ENCODE results near the gene FCGR3B.
A peak's percentile ranks its signal among the peaks of the same experiment; 100 is the strongest.
"Not testable (repeated sequence)": the region's sequence is repeated elsewhere in the genome, so short reads cannot be mapped to it uniquely, and the experiment has no call there.

FCGR3B gene

GRCh38 chr1:161631076-161631475, at the start of gene FCGR3B:
Gene FCGR3B, minus strand, starts transcription at chr1:161631176. Its CDS starts 82 bp downstream, at chr1:161631094.
- no peak for DNase-seq (ENCODE audit: low spot score)

GRCh38 chr1:161678500-161678899, 47.5 kb upstream of the FCGR3B start:
- no peak for DNase-seq (ENCODE audit: low spot score)

- DNase-seq (ENCODE audit: low spot score) = no peak
Measured at GRCh38 chr1:161676958-161677689, 46.1 kb upstream of the FCGR3B start.

GRCh38 chr1:161676441-161676840, 45.5 kb upstream of the FCGR3B start:
- no peak for DNase-seq (ENCODE audit: low spot score)

GRCh38 chr1:161674908-161675307, 43.9 kb upstream of the FCGR3B start:
- DNase-seq (ENCODE audit: low spot score) = not testable (repeated sequence)

- DNase-seq (ENCODE audit: low spot score) = not testable (repeated sequence)
Measured at GRCh38 chr1:161674447-161674846, 43.5 kb upstream of the FCGR3B start.

GRCh38 chr1:161673437-161673836, 42.5 kb upstream of the FCGR3B start:
- not testable (repeated sequence) for DNase-seq (ENCODE audit: low spot score)

GRCh38 chr1:161671045-161672020, 40.4 kb upstream of the FCGR3B start:
- DNase-seq (ENCODE audit: low spot score) = not testable (repeated sequence)

- DNase-seq (ENCODE audit: low spot score) = not testable (repeated sequence)
Measured at GRCh38 chr1:161664689-161665088, 33.7 kb upstream of the FCGR3B start.

GRCh38 chr1:161663569-161663968, 32.6 kb upstream of the FCGR3B start:
- not testable (repeated sequence) for DNase-seq (ENCODE audit: low spot score)

- DNase-seq (ENCODE audit: low spot score) = not testable (repeated sequence)
Measured at GRCh38 chr1:161662684-161663339, 31.8 kb upstream of the FCGR3B start, which contains the start of gene FCGR2B. Gene FCGR2B, plus strand, starts transcription at chr1:161663143. Its CDS starts 99 bp downstream, at chr1:161663242.

- DNase-seq (ENCODE audit: low spot score) = not testable (repeated sequence)
Measured at GRCh38 chr1:161661660-161662311, 30.8 kb upstream of the FCGR3B start.

- DNase-seq (ENCODE audit: low spot score) = not testable (repeated sequence)
Measured at GRCh38 chr1:161658524-161658923, 27.5 kb upstream of the FCGR3B start.

- not testable (repeated sequence) for DNase-seq (ENCODE audit: low spot score)
Measured at GRCh38 chr1:161653971-161654370, 23.0 kb upstream of the FCGR3B start.

GRCh38 chr1:161653541-161653940, 22.6 kb upstream of the FCGR3B start:
- not testable (repeated sequence) for DNase-seq (ENCODE audit: low spot score)

GRCh38 chr1:161647507-161648360, 16.8 kb upstream of the FCGR3B start:
- peak; percentile 38 for DNase-seq (ENCODE audit: low spot score)

GRCh38 chr1:161644855-161645254, 13.9 kb upstream of the FCGR3B start:
- DNase-seq (ENCODE audit: low spot score) = not testable (repeated sequence)

GRCh38 chr1:161643481-161644208, 12.7 kb upstream of the FCGR3B start:
- DNase-seq (ENCODE audit: low spot score) = not testable (repeated sequence)

- DNase-seq (ENCODE audit: low spot score) = not testable (repeated sequence)
Measured at GRCh38 chr1:161642697-161643096, 11.7 kb upstream of the FCGR3B start.

GRCh38 chr1:161639203-161639602, 8.2 kb upstream of the FCGR3B start:
- DNase-seq (ENCODE audit: low spot score) = not testable (repeated sequence)
